Activated CD4-positive, alpha-beta T cell treated with anti-CD3 and anti-CD28 coated beads, Interleukin-2, amount 50 U/mL, for 16 hours (primary cell): ENCODE data around the gene BRK1.
"Not testable (repeated sequence)": the region's sequence is repeated elsewhere in the genome, so short reads cannot be mapped to it uniquely, and the experiment has no call there.

Experiments
- DNase-seq: peaks from one replicate; pipeline ENCODE4 v3.0.0-alpha.2; 2020

The BRK1 gene

GRCh38 chr3:10145685-10146084 is 30.2 kb downstream of the BRK1 start:
- DNase-seq = no peak

- no peak for DNase-seq
Observed at GRCh38 chr3:10149226-10149625, 33.8 kb downstream of the BRK1 start.

GRCh38 chr3:10150987-10151386 is 35.5 kb downstream of the BRK1 start:
- no peak for DNase-seq

GRCh38 chr3:10154335-10155122 is 39.1 kb downstream of the BRK1 start:
- no peak for DNase-seq

GRCh38 chr3:10155123-10155472 is 39.6 kb downstream of the BRK1 start:
- no peak for DNase-seq

GRCh38 chr3:10155658-10156057 is 40.2 kb downstream of the BRK1 start:
- DNase-seq = no peak

GRCh38 chr3:10157031-10157430 is 41.6 kb downstream of the BRK1 start:
- DNase-seq = no peak

- DNase-seq = not testable (repeated sequence)
Observed at GRCh38 chr3:10158555-10158954, 43.1 kb downstream of the BRK1 start.

GRCh38 chr3:10160346-10160745 is 44.9 kb downstream of the BRK1 start:
- no peak for DNase-seq

GRCh38 chr3:10160925-10161324 is 45.5 kb downstream of the BRK1 start:
- no peak for DNase-seq

GRCh38 chr3:10162185-10162584 is 46.7 kb downstream of the BRK1 start:
- no peak for DNase-seq

- DNase-seq = not testable (repeated sequence)
Observed at GRCh38 chr3:10164201-10164545, 48.7 kb downstream of the BRK1 start.

- DNase-seq = peak; percentile 51
Observed at GRCh38 chr3:10164546-10165393, 49.3 kb downstream of the BRK1 start, which contains the start of gene IRAK2. TSS of gene IRAK2 (plus strand) at chr3:10164919. CDS start at chr3:10164955, 36 bp downstream.

GRCh38 chr3:10166213-10166604 is 50.7 kb downstream of the BRK1 start:
- DNase-seq = no peak

GRCh38 chr3:10169000-10169496 is 53.6 kb downstream of the BRK1 start:
- no peak for DNase-seq

GRCh38 chr3:10170915-10171478 is 55.5 kb downstream of the BRK1 start:
- DNase-seq = no peak

- DNase-seq = no peak
Observed at GRCh38 chr3:10173095-10173925, 57.8 kb downstream of the BRK1 start.

GRCh38 chr3:10173926-10174435 is 58.5 kb downstream of the BRK1 start:
- DNase-seq = no peak

- DNase-seq = not testable (repeated sequence)
Observed at GRCh38 chr3:10175334-10175733, 59.9 kb downstream of the BRK1 start.

- DNase-seq = not testable (repeated sequence)
Observed at GRCh38 chr3:10176150-10176549, 60.7 kb downstream of the BRK1 start.
